HG03565 (cell line): ENCODE data around the gene PAM16.
"Not testable (repeated sequence)": the region's sequence is repeated elsewhere in the genome, so short reads cannot be mapped to it uniquely, and the experiment has no call there.

Experiments used
- ATAC-seq: cut with Tn5 transposase; IDR thresholded peaks from one replicate; pipeline ENCODE4 v1.9.1; 2021; ENCODE audit warnings: mild to moderate bottlenecking, moderate library complexity; ENCODE audit not compliant: unreplicated experiment

The PAM16 gene

DNA sequence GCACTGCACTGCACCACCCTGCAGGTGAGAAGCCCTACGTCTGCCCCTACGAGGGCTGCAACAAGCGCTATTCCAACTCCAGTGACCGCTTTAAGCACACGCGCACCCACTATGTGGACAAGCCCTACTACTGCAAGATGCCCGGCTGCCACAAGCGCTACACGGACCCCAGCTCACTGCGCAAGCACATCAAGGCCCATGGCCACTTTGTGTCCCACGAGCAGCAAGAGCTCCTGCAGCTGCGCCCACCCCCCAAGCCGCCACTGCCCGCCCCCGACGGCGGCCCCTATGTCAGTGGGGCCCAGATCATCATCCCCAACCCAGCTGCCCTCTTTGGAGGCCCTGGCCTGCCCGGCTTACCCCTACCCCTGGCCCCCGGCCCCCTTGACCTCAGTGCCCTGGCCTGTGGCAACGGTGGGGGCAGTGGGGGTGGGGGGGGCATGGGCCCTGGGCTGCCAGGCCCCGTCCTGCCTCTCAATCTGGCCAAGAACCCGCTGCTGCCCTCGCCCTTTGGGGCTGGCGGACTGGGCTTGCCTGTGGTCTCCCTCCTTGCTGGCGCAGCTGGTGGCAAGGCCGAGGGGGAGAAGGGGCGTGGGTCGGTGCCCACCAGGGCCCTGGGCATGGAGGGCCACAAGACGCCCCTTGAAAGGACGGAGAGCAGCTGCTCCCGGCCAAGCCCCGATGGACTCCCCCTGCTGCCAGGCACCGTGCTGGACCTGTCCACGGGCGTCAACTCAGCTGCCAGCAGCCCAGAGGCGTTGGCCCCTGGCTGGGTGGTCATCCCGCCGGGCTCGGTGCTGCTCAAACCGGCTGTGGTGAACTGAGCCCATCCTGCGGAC, 14.2 kb downstream of the PAM16 start:
- no peak for ATAC-seq

DNA sequence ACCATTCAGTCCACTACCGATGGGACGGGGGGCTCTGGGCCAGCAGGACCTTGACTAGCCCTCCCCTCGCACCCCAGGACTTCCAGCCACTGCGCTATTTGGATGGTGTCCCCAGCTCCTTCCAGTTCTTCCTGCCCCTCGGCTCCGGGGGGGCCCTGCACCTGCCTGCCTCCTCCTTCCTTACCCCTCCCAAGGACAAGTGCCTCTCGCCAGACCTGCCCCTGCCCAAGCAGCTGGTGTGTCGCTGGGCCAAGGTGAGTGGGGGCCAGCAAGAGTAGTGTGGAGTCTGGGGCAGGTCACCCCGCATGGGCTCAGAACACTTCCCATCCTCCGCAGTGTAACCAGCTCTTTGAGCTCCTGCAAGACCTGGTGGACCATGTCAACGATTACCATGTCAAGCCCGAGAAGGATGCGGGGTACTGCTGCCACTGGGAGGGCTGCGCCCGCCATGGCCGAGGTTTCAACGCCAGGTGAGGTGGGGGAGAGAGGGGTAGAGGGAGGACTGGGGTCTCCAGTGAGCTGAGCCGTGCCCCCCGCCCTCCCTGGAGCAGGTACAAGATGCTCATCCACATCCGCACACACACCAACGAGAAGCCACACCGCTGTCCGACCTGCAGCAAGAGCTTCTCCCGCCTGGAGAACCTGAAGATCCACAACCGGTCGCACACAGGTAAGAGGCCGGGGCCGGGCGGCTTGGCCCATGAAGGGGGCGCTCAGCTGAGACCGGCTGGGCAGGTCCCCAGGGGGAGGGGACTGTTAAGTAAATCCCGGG, 16.2 kb downstream of the PAM16 start:
- ATAC-seq = no peak

DNA sequence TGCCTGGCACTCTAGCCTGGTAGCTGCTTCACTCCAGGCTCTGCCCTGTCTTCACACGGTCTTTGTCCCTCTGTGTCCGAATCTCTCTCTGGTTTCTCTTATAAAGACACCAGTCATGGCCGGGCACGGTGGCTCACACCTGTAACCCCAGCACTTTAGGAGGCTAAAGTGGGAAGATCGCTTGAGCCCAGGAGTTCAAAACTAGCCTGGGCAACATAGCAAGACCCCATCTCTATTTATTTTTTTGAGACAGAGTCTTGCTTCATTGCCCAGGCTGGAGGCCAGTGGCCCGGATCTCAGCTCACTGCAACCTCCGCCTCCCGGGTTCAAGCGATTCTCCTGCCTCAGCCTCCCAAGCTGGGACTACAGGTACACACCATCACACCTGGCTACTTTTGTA, 17.4 kb downstream of the PAM16 start:
- ATAC-seq = not testable (repeated sequence)

DNA sequence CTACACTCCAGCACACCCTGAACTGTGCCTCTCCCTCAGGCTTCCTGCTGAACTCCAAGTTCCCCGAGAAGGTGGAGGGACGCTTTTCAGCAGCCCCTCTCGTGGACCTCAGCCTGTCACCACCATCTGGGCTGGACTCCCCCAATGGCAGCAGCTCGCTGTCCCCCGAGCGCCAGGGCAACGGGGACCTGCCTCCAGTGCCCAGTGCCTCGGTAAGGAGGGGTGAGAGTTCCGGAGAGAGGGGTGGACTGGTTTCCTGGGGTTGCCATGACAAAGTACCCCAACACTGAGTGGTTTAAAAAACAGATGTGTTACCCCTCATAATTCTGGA, 17.8 kb downstream of the PAM16 start:
- ATAC-seq = no peak

DNA sequence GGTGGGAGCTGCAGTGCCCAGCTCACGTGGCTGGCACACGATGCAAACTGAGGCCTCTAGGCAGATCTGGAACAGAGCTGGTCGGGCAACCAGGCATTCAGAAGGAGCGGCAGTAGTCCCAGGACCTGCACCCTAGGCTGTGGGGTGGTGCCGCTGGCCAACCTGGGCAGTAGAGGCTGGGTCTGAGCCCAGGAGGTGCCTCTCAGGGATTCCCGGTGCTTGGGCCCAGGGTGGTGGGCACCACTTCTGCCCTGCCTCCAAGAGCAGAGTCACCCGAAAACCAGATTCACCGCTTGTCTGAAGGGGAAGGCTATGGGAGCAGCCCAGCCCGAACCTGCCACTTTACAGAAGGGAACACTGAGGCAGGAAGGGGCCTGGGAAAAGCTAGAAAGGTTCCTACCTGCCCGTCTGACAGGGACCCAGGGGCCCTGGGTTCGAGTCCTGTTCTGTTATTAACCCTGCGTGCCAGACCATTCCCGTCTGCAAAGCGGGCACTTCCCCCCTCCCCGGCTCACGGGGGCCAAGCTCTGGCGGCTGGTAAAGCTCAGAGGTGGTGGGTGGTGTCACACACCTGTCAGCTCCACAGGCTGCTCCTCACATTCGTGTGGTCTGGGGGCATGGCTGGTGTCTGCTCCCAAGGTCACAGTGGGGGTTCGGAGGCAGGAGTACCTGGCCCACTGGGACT, 18.4 kb downstream of the PAM16 start:
- ATAC-seq = no peak

DNA sequence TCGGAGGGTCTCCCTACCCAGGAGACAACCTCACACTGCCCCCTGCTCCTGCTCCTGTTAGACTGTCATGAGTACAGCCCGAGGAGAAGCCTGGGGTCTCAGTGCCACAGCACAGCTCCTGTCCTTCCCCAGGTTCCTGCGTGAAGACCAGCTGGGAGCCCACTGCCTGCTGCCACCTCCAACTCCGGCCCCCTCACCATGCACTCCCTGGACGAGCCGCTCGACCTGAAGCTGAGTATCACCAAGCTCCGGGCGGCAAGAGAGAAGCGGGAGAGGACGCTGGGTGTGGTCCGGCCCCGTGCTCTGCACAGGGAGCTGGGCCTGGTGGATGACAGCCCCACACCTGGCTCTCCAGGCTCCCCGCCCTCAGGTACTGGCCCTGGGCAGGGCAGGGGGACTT, 19.0 kb downstream of the PAM16 start:
- ATAC-seq = no peak

DNA sequence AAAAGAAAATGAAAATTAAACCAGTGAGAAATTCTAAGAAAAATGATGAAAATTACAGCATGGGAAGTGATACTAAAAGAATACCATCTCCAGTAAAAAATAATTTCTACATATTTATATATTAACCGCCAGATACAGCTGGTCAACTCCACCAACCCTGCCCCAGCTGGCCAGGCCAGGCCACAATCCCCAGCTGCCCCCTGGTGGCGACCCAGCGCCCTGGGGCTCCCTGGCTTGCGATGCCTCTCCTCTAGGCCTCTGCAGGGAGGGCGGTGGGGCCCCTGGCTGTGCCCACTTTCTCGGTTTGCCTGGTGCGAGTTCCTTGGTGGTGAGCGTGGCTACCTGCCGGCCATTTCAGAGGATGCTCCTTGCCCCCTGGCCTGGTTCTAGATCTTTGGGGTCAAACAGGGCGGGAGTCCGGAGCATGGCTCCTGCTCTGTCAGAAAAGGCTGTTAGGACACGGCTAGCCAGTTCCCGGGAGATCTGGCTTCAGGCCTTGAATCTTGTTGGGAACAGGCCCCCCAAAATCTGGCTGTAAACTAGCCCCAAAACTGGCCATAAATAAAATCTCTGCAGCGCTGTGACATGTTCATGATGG, 20.7 kb downstream of the PAM16 start:
- peak; percentile 45 for ATAC-seq

DNA sequence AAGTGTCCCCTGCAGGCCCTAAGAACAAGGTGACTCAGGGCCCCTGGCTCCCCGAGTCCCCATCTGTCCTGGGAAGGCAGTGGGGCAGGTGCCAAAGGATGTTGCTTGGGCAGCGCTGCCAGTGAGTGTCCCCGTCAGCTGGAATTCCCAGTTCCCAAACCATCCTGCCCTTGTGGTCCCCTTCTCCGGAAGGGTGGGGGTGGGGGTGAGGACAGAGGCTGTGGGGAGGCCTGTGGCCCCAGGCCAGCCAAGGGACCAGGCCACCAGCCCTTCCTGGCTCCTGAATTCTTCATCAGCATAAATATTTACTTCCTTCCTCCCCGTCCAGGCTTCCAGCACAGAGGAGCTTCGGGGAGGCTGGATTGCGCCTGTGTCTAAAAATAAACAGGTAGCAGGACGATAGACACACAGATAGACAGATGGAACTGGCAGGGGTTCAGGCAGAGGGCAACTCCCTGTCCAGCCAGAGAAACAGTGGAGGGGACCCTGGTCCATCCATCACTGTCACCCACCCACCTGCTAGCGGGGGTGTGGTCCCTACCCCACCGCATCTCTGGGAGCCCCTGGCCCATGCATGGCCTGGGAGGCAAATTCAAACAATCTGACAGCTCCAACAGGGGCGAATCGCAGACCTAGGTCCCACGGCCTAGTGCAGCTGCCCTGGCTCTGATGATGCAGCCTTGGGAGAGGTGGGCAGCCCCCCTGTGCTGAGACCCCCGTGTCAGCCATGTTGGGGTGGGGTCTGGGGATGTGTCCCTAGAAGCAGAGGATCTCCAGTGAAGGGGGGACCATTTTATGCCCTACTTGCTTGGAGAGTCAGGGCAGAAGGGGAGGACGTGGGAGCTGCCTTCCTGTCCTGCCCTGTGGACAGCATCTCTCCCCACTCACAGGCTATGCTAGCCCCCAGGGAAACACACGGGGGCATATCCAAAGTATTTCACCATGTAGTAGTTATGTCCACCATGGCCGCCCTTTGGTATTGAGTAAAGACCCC, 22.0 kb downstream of the PAM16 start:
- ATAC-seq = no peak

DNA sequence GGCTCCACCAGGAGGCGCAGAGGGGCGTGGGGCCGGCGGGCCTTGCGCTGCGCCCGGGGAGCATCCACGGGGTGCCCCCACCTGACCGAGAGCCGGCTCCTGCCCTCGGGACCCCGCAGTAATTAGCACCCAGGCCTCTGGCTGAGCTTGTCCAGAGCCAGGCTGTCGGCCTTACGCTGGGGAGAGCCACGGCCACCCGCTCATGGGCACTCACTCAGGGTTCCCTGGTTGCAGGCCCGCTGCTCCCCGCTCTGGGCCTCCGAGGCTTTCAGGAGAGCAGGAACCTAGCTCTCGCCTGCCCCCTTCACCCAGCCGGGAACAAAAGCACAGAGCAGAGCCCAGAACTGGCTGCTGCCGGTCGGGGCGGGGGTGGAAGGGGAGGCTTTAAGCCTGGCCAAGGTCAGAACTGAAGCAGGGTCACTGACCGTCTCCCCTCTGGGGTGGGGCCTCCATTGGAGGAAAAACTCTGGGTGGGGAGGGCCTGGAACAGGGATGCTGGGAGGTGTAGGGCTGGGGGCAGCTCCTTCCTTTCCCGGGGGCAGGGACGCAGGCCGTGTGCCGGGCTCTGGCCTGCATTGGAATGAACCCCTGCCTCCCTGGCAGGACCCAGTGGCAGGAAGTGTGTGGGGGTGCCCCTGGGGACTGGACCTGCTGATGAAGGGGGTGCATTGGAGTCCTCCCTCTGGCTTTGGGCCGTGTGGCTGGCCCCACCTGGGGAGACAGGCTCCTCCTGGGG, 22.9 kb downstream of the PAM16 start:
- no peak for ATAC-seq

DNA sequence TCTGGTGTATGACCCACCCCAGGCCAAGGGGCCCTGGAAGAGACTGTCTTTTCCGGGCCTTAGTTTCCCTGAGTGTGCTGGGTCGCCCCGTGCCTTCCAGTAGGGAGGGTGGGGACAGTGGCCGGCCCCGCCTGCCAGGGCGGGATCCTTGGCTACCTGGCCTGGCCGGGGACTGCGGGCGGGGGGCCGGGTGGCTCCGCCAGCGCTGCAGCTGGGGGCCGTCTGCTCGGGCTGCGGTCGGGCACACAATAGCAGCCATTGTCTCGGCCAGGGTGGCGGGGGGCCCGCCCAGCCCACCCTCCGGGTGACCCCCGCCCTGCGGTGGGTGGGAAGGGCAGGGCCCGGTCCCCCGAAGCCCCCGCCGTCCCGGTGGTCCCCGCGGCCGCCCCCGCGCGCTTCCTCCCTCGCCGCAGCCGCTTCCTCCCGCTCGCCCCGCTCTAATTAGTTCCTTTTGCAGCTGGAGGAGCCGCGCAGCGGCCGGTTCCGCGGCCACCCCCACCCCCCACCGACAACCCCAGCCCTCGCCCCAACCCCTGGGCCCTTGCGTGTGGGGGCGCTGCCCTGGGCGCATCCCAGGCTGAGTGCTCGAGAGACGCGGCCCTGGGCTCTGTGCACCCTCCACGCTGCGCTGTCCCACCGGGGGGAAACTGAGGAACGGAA, 23.6 kb downstream of the PAM16 start:
- ATAC-seq = no peak

DNA sequence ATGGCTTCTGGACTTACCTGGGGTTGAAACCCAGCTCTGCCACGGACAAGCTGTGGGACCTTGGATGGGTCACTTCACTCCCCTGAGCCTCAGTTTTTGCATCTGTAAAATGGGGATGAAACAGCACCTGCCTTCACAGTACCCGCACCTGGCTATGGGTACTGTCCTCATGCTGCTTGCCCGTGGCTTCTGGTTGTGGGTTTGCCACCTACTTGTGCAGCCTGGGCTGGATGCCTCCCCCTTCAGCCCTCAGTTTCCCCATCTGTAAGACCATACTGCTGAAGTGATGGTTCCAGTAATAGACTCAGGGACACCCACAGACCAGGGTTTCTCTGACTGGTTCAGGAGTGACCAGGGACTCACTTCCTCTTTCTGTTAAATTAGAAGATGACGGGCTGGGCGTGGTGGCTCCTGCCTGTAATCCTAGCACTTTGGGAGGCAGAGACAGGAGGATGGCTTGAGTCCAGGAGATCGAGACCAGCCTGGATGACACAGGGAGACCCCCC, 25.8 kb downstream of the PAM16 start:
- ATAC-seq = no peak

DNA sequence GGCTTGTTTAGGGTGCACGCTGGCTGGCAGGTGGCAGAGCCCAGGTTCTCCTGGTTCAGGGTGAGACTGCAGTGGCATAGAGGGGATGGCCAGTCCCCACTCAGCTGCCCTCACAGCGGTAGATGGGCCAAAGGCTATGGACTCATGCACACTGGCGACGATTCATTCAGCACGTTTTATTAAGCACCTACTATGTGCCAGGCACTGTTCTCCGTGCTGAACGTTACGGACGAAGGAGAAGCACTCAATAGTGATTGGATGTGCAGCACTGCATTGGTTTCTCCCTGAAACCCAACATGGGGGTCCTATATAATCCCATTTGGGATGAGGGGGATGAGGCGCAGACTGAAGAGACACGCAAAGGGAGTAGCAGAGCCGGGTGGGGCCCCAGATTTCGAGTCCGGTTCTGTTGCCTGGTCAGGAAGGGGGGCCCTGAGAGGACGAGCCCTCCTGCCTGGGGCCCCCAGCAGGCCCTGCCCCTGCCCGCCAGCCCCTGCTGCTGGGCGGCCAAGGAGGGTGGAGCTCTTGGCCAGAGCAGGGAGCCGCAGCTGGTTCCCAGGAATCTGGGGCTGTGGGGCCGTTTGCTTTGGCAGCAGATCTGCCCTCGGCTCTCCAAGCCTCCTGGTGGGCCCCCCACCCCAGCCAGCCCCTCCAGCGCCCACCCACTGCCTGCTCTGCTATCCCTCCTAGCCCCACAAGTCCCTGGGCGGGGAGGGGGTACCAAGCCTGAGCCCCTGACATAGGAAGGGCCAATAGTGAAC, 26.4 kb downstream of the PAM16 start:
- no peak for ATAC-seq

DNA sequence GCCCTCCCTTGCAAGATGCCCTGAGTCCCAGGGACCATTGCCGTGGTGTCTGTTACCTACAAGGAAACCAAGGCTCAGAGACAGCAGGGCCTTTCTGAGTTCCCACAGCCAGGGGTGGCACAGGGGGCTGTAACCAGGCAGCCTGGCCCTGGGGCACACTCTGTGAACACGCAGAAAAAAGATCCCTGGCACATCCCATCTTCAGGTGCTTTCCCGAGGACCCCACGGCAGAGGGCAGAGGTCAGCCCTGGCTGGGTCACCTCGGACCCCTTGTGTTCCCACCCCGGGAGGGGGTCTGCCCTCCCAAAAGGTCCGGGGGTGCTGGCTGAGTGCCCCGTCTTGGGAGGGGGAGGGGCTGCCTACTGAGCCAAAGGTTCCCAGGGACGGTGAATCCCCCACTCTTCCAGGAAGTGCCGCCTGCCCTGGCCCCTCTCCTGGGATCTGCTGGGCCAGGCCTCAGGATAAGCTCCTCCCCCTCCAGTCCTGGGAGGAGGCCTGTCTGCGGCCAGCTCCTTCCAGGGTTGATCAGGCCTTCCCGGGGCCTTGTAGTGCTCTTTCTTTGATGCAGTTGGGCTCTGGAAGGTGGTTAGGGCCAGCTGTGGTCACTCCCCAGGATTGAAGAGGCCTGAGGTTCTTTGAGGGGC, 27.2 kb downstream of the PAM16 start:
- no peak for ATAC-seq

DNA sequence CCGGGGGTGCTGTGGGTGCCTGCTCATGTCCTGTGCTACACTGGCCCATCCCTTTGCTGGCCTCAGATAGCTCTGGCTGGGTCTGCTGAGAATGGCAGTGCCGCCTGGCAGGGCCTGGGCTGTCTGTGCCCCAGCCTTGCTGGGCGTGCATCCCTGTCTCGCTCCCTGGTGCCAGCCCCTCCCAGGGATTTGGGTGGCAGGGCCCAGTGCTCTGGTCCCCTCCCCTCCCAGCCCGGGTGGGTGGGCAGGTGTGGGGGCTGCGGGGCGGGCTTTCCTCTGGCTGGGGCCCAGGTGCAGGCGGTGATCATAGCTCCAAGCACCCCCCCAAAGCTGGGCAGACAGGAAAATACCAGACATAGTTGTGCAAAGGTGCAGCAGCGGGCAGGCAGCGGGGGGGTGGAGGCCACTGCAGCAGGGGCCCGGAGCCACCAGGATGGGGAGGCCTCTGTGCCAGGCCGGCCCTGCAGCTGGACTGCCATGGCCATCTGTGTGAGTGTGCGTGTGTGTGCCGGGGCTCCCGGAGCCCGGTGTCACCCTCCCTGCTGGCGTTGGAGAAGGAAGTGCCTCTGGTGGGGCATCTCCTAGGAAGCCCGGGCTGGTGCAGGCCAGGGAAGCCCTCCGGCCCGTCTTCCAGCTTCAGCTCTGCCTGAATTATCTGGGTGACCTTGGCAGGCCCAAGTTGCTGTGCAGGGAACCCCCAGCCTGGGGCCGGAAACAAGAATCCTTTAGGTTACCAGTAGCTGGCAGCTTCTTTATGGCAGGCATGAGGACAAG, 27.9 kb downstream of the PAM16 start:
- ATAC-seq = no peak

DNA sequence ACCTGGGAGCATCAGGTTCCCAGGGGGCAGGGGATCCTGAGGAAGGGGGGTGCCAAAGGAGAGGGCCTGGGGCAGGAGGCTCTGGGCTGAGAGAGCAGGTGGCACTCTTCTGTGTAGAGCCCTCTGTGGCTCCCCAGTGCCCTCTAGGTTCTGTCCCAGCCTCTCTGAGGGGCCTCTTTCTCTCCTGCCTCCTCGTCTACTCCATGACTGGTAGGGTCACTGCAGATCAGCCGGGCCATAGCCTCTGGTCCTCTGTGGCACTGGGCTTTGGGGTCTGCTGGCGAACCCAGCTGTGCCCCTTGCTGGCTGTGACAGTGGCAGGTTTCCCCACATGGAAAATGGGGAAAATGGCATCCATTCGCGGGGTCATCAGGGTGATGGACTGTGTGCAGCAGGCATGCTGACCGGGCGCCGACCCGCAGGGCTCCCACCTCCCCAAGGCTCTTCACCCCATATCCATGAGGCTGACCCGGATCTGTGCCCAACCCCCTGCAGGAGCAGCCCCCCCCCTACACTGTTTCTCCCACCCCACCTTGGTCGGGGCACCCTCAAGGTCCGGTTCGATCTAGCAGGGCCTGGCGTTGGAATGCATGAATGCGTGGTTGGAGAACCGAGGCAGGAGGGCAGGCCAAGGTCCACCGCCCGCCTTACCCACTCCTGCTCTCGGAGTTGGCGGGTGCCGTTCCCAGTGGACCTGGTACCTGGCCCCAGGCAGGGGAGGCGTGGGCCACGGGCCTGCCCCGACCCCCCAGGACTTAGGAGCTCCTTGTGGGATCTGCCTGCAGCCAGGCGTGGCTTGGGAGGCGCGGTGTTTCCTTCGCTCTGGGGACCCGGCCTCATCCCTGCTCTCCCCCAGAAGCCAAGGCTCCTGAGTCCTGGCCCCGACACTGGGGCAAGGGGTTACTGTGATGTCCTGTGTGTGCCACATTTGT, 28.7 kb downstream of the PAM16 start:
- ATAC-seq = no peak
